Measurements from ENCODE around the gene CKLF.
A peak's percentile ranks its signal among the peaks of the same experiment; 100 is the strongest.

The CKLF gene

GRCh38 chr16:66517586-66518263, 34.7 kb upstream of the CKLF start:
- no peak for DNase-seq (ENCODE audit: low spot score)

GRCh38 chr16:66519482-66520373, 32.6 kb upstream of the CKLF start:
- no peak for DNase-seq (ENCODE audit: low spot score)

DNA sequence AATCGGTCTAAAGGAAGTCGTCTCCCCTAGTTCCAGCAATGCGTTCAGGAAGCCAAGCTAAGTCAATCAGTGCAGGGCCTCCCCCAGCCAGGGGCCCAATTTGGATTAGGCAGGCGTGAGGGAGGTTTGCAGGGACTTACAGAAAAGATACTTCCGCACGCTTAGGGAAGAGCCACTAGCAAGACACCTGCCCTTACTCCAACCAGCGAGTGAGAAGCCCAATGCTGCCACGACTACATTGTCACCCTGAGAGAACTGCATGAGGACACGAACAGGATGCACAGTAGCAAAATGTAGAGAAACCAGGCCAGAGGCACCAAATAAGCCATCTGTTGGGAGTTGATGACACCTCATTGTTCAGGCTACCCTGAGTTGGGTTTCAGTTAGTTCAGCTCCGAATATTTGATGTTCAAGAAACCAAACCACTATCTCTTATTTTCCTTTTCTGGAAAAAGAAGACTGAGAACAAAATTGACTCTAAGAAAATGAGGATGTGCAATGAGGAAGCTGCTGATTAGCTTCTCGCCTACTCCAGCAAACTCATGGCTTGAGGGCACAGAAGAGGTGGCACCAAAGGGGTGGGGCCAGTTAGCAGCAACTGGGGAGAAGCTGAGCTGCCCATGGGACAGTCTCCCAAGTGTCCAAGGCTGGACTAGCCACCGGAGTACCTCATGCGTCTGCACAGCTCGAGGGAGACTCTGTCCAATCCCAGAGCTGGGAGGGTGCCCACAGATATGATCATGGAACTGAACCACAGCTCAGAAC, 31.8 kb upstream of the CKLF start:
- DNase-seq (ENCODE audit: low spot score), result no peak

GRCh38 chr16:66521252-66521713, 31.1 kb upstream of the CKLF start:
- DNase-seq (ENCODE audit: low spot score), result no peak

DNA sequence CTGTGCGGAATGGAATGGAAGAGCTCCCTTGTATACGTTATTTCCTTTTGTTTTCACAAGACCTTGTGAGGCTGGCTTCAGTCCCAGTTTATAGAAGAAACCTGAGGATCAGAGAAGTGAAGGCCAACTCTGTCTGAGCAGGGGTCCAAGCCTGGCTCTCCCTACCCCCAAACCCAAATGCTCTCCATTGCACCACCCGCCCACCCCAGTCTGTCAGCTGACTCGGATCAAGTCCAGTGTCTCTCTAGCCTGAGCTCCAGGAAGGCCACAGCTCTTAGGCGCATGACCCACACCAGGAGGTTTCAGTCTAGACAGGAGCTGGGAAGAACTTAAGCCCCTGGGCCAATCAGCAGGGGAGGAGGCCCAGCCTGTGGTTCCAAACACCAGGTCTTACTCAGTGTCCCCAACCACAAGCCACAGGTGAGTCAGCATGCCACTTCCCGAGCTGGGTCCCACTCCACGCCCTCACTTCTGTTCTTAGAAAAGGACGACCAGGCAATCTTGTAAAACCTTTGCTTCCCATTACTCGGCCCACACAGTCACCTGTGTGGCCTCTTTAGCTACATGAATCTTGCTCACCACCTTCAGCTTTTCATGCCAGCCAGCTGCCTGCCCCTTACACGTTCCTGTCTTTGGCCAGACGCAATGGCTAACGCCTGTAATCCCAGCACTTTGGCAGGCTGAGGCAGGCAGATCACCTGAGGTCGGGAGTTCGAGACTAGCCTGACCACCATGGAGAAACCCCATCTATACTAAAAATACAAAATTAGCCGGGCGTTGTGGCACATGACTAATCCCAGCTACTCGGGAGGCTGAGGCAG, 30.2 kb upstream of the CKLF start:
- DNase-seq (ENCODE audit: low spot score), result peak; percentile 46

GRCh38 chr16:66522816-66523590, 29.4 kb upstream of the CKLF start:
- DNase-seq (ENCODE audit: low spot score), result no peak

GRCh38 chr16:66523861-66524354, 28.5 kb upstream of the CKLF start:
- no peak for DNase-seq (ENCODE audit: low spot score)

DNA sequence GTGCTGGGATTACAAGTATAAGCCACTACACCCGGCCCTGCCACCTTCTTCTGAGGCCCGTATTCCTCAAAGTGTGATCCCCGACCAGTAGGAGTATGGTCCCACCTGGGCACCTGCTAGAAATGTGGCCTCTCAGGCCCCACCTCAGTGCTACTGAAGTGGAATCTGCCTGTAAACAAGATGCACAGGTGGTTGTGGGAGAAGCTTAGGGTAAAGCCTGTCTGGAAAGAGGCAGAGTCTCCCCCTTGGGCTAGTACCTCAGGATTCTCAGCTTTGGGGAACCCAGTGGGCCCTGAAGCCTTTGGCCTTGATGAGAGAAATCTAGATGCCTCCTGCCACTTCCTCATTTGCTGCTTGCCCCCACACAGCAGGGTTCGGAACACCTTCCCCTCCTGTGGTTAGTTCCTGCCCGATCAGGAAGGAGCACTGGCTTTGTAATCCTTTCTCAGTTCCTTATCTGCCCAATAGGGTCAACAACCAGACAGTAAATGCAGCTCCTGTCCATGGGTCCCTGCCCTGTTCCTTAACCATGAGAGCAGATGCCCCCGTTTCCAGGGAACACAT, 27.7 kb upstream of the CKLF start:
- no peak for DNase-seq (ENCODE audit: low spot score)

DNA sequence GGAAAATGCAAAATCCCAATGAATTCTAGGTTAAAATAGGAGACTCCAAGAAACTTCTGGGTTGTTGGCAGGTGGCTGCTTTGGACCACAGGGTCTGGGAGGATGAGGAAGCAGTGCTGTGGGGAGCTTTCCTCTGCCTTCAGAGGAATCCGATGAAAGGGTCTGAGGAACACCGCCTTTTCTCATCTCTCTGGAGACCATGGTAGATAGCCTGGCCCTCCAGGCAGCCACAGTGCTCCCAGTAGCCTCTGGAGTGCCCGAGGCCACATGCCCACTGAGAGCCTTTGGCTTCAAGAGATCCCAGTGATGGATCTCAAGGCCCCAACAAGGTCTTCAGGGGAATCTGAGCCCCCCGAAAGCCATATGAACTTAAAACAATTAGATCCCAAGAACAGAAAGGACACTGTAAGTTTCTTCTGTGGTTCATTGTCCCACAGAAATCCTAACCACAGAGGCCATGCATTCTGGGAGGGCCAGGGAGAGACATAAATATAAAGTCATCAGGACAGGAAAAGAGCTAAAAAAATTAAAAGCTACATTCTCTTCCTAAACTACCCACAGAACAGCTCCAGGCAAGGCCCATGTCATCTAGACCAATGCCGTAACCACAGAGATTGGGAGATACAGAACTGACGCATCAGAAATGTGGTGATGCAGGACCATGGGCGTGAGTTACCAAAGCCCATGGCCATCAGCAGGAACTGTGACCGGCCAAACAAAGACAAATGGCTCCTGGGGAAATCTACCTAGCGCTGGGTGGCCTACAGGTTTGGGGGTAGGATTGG, 26.8 kb upstream of the CKLF start:
- no peak for DNase-seq (ENCODE audit: low spot score)

GRCh38 chr16:66528294-66528693, 24.1 kb upstream of the CKLF start:
- no peak for DNase-seq (ENCODE audit: low spot score)

DNA sequence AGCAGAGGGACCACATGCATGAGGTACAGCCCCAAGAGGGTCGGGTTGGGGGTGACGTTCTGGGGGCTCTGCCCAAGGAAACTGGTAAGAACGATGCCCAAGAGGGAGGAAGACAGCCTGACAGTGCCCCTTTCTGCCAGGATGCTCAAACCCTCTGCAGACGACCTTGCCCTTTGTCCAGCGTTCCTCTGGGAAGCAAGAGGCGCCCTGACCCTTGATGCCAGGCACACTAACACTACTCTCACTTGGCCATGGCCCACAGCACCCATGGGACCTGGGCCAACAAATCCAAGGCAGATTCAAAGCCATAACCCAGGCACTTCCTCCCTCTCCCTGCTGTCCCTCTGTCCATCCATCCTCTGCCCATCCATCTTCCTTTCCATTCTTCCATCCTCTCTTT, 22.9 kb upstream of the CKLF start:
- no peak for DNase-seq (ENCODE audit: low spot score)

GRCh38 chr16:66534376-66534799, 18.0 kb upstream of the CKLF start:
- DNase-seq (ENCODE audit: low spot score), result no peak

GRCh38 chr16:66536525-66536924, 15.9 kb upstream of the CKLF start:
- no peak for DNase-seq (ENCODE audit: low spot score)

GRCh38 chr16:66537236-66537635, 15.1 kb upstream of the CKLF start:
- no peak for DNase-seq (ENCODE audit: low spot score)

DNA sequence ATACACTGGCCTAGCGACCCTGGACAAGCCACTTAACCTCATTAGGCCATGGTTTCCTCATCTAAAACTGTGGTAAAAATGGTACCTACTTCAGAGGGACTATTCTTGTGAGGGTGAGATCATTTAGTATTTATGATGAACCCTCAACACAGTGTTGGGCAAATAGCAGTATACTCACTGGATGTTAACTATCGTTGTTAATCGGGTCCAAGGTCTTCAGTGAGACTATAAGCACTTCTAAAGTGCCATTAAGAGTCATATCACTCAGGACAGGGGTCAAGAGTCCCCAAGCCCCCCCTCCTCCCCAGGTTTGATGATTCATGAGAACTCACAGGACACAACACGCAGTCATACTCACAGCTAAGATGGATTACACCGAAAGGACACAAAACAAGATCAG, 13.5 kb upstream of the CKLF start:
- DNase-seq (ENCODE audit: low spot score), result no peak

DNA sequence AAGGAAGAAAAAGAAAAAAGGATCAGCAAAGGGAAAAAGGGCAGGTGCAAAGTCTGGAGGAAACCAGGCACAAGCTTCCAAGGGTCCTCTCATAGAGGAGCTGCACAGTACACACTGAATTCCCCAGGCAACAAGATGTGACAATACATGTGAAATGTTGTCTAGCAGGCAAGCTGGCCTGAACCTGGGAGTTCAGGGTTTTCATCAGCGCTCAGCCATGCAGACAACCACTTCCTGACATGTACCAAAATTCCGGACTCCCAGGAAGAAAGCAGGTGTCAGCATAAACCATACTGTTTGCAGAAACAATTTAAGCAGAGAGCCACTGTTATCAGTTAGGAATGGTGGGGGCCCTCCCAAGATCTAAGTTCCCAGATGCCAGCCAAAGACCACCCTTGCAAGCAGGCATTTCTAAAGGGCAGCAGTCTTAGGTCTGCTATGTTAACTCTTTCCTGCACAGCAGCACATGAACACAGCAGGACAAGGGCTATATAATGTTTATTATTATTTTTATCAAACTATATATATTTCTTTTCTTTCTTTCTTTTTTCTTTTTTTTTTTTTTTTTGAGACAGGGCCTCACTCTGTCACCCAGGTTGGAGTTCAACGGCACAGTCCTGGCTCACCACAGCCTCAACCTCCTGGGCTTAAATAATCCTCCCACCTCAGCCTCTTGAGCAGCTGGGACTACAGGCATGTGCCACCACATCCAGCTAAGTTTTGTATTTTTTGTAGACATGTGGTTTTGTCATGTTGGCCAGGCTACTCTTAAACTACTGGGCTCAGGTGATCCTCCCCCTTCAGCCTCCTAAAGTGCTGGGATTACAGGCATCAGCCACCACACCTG, 12.5 kb upstream of the CKLF start:
- DNase-seq (ENCODE audit: low spot score), result no peak

GRCh38 chr16:66541388-66542355, 10.7 kb upstream of the CKLF start:
- no peak for DNase-seq (ENCODE audit: low spot score)
